Measurements from ENCODE around the gene HOXC6. TPM values are rescaled to one million over a fixed set of nuclear protein-coding genes. Genes with fewer than 3 reads are reported as not detected.
"Not testable (repeated sequence)": the region's sequence is repeated elsewhere in the genome, so short reads cannot be mapped to it uniquely, and the experiment has no call there.

The HOXC6 gene
- total RNA-seq, 1 donor from 2014 or later: not detected

- H3K36me3 ChIP-seq: no peaks in the 10 kb centered on the region
- no peaks in the 10 kb centered on the region for H3K9me3 ChIP-seq (replicated peaks)
- TF ChIP-seq, protein P1, sequence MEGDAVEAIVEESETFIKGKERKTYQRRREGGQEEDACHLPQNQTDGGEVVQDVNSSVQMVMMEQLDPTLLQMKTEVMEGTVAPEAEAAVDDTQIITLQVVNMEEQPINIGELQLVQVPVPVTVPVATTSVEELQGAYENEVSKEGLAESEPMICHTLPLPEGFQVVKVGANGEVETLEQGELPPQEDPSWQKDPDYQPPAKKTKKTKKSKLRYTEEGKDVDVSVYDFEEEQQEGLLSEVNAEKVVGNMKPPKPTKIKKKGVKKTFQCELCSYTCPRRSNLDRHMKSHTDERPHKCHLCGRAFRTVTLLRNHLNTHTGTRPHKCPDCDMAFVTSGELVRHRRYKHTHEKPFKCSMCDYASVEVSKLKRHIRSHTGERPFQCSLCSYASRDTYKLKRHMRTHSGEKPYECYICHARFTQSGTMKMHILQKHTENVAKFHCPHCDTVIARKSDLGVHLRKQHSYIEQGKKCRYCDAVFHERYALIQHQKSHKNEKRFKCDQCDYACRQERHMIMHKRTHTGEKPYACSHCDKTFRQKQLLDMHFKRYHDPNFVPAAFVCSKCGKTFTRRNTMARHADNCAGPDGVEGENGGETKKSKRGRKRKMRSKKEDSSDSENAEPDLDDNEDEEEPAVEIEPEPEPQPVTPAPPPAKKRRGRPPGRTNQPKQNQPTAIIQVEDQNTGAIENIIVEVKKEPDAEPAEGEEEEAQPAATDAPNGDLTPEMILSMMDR (IDR thresholded peaks at IDR 0.05; ENCODE audit: borderline replicate concordance): no peak
- intact Hi-C loops (cut with micrococcal nuclease): no loop called here
- no peak overlapping the region for H3K27ac ChIP-seq (replicated peaks)
- peaks cover 98% of the 10 kb centered on the region for H3K27me3 ChIP-seq (ENCODE audit: low read depth)
- H3K4me1 ChIP-seq: no peaks in the 10 kb centered on the region
- no peak for DNase-seq
- H3K4me3 ChIP-seq: no peak overlapping the region
These were observed 47.2 kb downstream of the HOXC6 start for GRCh38 chr12:54075409-54075808.

DNA sequence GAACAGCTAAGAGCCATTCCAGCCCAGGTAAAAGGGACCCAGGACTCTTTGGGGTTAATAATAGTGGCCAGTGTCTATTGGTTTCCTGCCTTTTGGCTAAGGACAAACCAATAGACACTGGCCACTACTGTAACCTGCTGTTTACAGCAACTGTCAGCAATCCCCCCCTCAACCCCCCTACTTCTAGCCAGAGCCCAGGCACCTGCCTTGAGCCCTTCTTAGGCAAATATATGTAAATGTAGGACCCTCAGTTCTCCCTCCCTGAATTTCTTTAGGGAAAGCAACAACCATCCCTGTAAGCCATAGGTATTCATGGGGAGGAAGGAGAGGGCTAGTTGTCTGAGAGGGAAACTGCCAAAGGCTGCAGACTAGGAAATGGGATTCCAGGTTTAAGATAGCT lies 47.7 kb downstream of the HOXC6 start:
- Histone ChIP-seq H3K36me3 (no peaks in the 10 kb centered on the region), H3K27me3 (ENCODE audit: low read depth) (peaks cover 96% of the 10 kb centered on the region), H3K9me3 (replicated peaks) (no peaks in the 10 kb centered on the region), H3K4me3 (no peak overlapping the region), H3K27ac (replicated peaks) (no peak overlapping the region), H3K4me1 (no peaks in the 10 kb centered on the region)
- intact Hi-C loops (cut with micrococcal nuclease): no loop called here
- TF ChIP-seq, protein P1 (IDR thresholded peaks at IDR 0.05; ENCODE audit: borderline replicate concordance): no peak
- DNase-seq: no peak

DNA sequence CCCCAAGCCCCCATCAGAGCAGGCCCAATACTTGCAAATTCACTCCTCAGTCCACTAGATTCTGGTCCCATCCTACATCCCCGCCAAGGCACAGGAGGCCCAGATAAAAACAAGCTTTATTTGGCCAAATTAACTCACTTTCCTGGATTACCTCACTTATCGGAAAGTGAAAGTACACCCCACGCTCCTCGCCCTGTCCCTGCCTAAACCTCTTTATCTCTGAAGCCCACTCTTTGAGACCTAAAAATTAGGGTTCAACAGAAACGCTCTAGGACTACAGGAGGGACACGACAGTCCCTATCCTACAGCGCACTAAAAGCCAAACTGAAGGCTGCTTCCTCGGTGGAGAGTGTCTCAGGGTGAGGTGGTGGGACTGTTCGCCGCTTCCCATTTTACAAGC lies 49.6 kb downstream of the HOXC6 start:
- H3K4me3 ChIP-seq; DNase-seq; H3K4me1 ChIP-seq; H3K9me3 ChIP-seq (replicated peaks); H3K27ac ChIP-seq (replicated peaks); intact Hi-C loops (cut with micrococcal nuclease); H3K36me3 ChIP-seq: not testable (repeated sequence)
- H3K27me3 ChIP-seq (ENCODE audit: low read depth): peaks cover 92% of the 10 kb centered on the region

- DNase-seq; H3K27ac ChIP-seq (replicated peaks); H3K4me3 ChIP-seq; H3K9me3 ChIP-seq (replicated peaks); H3K4me1 ChIP-seq; H3K36me3 ChIP-seq; intact Hi-C loops (cut with micrococcal nuclease): not testable (repeated sequence)
- H3K27me3 ChIP-seq (ENCODE audit: low read depth): peaks cover 92% of the 10 kb centered on the region
These were observed 50.9 kb downstream of the HOXC6 start for GRCh38 chr12:54079115-54079514.

Small RNAs within 50 kb of the gene (microRNA-seq; reads per million reads assigned to microRNA genes)
- gene MIR196A2 (not detected), gene MIR615 (not detected)

Other genes with a start within 250 kb of the HOXC6 start
- gene HOXC13, start 89.6 kb upstream of the HOXC6 start, total RNA-seq: not detected
- not detected for gene HOXC12, start 73.5 kb upstream of the HOXC6 start, total RNA-seq
- not detected for gene HOXC11, start 55.3 kb upstream of the HOXC6 start, total RNA-seq
- gene HOTAIR, start 53.5 kb upstream of the HOXC6 start, total RNA-seq: not detected
- gene HOXC10, start 43.3 kb upstream of the HOXC6 start, total RNA-seq: not detected
- gene HOXC9, start 28.3 kb upstream of the HOXC6 start, total RNA-seq: not detected
- gene HOXC8, start 19.5 kb upstream of the HOXC6 start, total RNA-seq: not detected
- gene HOXC5, start 4.6 kb downstream of the HOXC6 start, total RNA-seq: not detected
- gene HOXC4, start 25.4 kb downstream of the HOXC6 start, total RNA-seq: not detected
- gene SMUG1, start 160.5 kb downstream of the HOXC6 start, total RNA-seq: 16.2 TPM

Data from left ventricle myocardium inferior (tissue), 1 donor.